ENCODE results near the gene NLGN1. TPM values are rescaled to one million over a fixed set of nuclear protein-coding genes. Genes with fewer than 3 reads are reported as not detected.

NLGN1 gene
- total and polyA plus RNA-seq, 9 of the 15 experiments (the other 6 are each of a cell fraction or from before 2014, with no cell fraction given), result under 0.01 to 0.01 TPM; not detected in 7

GRCh38 chr3:173556546-173556945 lies 159.0 kb downstream of the NLGN1 start (continued):
- TF ChIP-seq TAF1 (IDR thresholded peaks at IDR 0.05; ENCODE audit: control insufficient read depth, extremely low read depth, insufficient read depth, low read length, severe bottlenecking) (no peak), BRCA1 (IDR thresholded peaks at IDR 0.05) (no peak), BRCA1 (CRISPR knock-in tag; IDR thresholded peaks at IDR 0.05) (no peak), NFE2L1 (tag; IDR thresholded peaks at IDR 0.05; ENCODE audit: borderline replicate concordance, low read depth) (no peak)

GRCh38 chr3:173567997-173568396 lies 170.5 kb downstream of the NLGN1 start:
- Histone ChIP-seq H3K4me1 (replicated peaks in 1 of 2; ENCODE audit: control insufficient read depth in 2 of 2, insufficient read depth in 2 of 2, low read length in 2 of 2) (no peaks in the 10 kb centered on the region), H3K9me1 (ENCODE audit: control insufficient read depth, insufficient read depth, low read length) (no peaks in the 10 kb centered on the region), H3K36me3 (ENCODE audit: control insufficient read depth, insufficient read depth, low read length) (no peaks in the 10 kb centered on the region), H4K20me1 (replicated peaks; ENCODE audit: control insufficient read depth, insufficient read depth, low read length) (no peaks in the 10 kb centered on the region), H2AFZ (ENCODE audit: low read depth, low read length) (no peak overlapping the region), H3K4me2 (ENCODE audit: insufficient read depth, low read length) (no peak overlapping the region), H3K79me2 (ENCODE audit: control insufficient read depth, insufficient read depth, low read length) (no peaks in the 10 kb centered on the region), H3K27me3 (ENCODE audit: control insufficient read depth in 2 of 2, insufficient read depth in 2 of 2, low read length in 2 of 2) (no peaks in the 10 kb centered on the region), H3K9me3 (replicated peaks; ENCODE audit: control insufficient read depth, insufficient read depth, low read depth, low read length) (no peaks in the 10 kb centered on the region), H3K4me3 (no peak overlapping the region), H3K9ac (ENCODE audit: insufficient read depth in 1 of 2, low read depth in 2 of 2, low read length in 2 of 2) (no peak overlapping the region), H3K27ac (ENCODE audit: extremely low read depth, low read depth, low read length) (no peak overlapping the region)
- 0% methylated on average over 3 of the region's 3 CpGs for WGBS (ENCODE audit: insufficient coverage, low coverage, missing lambda C conversion rate)
- ATAC-seq, result no peak
- ChIA-PET POLR2A (no interaction called here), CTCF (ENCODE audit: low intra/inter-chr PET ratio) (no interaction called here)
- intact Hi-C loops (cut with micrococcal nuclease), result no loop called here
- BruUV-seq (replicated peaks), result no TSS peak
- FAIRE-seq, result no peak
- no peak for TF ChIP-seq FOXJ3 (CRISPR knock-in tag; IDR thresholded peaks at IDR 0.05)
- no peak for DNase-seq (ENCODE audit: extremely low read depth in 1 of 4, low spot score in 3 of 4)
- in situ Hi-C loops (cut with MboI), result no loop called here

- no peak overlapping the region for H2AFZ ChIP-seq (ENCODE audit: low read depth, low read length)
- POLR2A ChIA-PET, result no interaction called here
- H3K9me1 ChIP-seq (ENCODE audit: control insufficient read depth, insufficient read depth, low read length), result no peaks in the 10 kb centered on the region
- WGBS (ENCODE audit: insufficient coverage, low coverage, missing lambda C conversion rate), result under 1% methylated on average over 14 of the region's 14 CpGs
- no peaks in the 10 kb centered on the region for H3K9me3 ChIP-seq (replicated peaks; ENCODE audit: control insufficient read depth, insufficient read depth, low read depth, low read length)
- no peaks in the 10 kb centered on the region for H3K79me2 ChIP-seq (ENCODE audit: control insufficient read depth, insufficient read depth, low read length)
- no peaks in the 10 kb centered on the region for H3K4me1 ChIP-seq (replicated peaks in 1 of 2; ENCODE audit: control insufficient read depth in 2 of 2, insufficient read depth in 2 of 2, low read length in 2 of 2)
- CTCF ChIA-PET (ENCODE audit: low intra/inter-chr PET ratio), result no interaction called here
- intact Hi-C loops (cut with micrococcal nuclease), result no loop called here
- no peak for ATAC-seq
- H3K27me3 ChIP-seq (ENCODE audit: control insufficient read depth in 2 of 2, insufficient read depth in 2 of 2, low read length in 2 of 2), result no peaks in the 10 kb centered on the region
- in situ Hi-C loops (cut with MboI), result no loop called here
- no peaks in the 10 kb centered on the region for H4K20me1 ChIP-seq (replicated peaks; ENCODE audit: control insufficient read depth, insufficient read depth, low read length)
- no peak overlapping the region for H3K27ac ChIP-seq (ENCODE audit: extremely low read depth, low read depth, low read length)
- H3K4me2 ChIP-seq (ENCODE audit: insufficient read depth, low read length), result no peak overlapping the region
- no peak overlapping the region for H3K9ac ChIP-seq (ENCODE audit: insufficient read depth in 1 of 2, low read depth in 2 of 2, low read length in 2 of 2)
- H3K4me3 ChIP-seq, result no peak overlapping the region
- FAIRE-seq, result no peak
- H3K36me3 ChIP-seq (ENCODE audit: control insufficient read depth, insufficient read depth, low read length), result no peaks in the 10 kb centered on the region
- no peak for DNase-seq (ENCODE audit: extremely low read depth in 1 of 4, low spot score in 3 of 4)
- BruUV-seq (replicated peaks), result no TSS peak
- TF ChIP-seq, protein P1, sequence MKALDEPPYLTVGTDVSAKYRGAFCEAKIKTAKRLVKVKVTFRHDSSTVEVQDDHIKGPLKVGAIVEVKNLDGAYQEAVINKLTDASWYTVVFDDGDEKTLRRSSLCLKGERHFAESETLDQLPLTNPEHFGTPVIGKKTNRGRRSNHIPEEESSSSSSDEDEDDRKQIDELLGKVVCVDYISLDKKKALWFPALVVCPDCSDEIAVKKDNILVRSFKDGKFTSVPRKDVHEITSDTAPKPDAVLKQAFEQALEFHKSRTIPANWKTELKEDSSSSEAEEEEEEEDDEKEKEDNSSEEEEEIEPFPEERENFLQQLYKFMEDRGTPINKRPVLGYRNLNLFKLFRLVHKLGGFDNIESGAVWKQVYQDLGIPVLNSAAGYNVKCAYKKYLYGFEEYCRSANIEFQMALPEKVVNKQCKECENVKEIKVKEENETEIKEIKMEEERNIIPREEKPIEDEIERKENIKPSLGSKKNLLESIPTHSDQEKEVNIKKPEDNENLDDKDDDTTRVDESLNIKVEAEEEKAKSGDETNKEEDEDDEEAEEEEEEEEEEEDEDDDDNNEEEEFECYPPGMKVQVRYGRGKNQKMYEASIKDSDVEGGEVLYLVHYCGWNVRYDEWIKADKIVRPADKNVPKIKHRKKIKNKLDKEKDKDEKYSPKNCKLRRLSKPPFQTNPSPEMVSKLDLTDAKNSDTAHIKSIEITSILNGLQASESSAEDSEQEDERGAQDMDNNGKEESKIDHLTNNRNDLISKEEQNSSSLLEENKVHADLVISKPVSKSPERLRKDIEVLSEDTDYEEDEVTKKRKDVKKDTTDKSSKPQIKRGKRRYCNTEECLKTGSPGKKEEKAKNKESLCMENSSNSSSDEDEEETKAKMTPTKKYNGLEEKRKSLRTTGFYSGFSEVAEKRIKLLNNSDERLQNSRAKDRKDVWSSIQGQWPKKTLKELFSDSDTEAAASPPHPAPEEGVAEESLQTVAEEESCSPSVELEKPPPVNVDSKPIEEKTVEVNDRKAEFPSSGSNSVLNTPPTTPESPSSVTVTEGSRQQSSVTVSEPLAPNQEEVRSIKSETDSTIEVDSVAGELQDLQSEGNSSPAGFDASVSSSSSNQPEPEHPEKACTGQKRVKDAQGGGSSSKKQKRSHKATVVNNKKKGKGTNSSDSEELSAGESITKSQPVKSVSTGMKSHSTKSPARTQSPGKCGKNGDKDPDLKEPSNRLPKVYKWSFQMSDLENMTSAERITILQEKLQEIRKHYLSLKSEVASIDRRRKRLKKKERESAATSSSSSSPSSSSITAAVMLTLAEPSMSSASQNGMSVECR (CRISPR knock-in tag; IDR thresholded peaks at IDR 0.05), result no peak
- TF ChIP-seq ZNF143 (CRISPR knock-in tag; IDR thresholded peaks at IDR 0.05) (no peak), RAD21 (CRISPR knock-in tag; conservative IDR thresholded peaks at IDR 0.05 in 1 of 2, IDR thresholded peaks at IDR 0.05 in 1 of 2) (no peak), ZBTB12 (CRISPR knock-in tag; IDR thresholded peaks at IDR 0.05) (no peak)
Measured at GRCh38 chr3:173568623-173569022, 171.1 kb downstream of the NLGN1 start.
